Measurements from ENCODE around the gene C2orf81. TPM values are rescaled to one million over a fixed set of nuclear protein-coding genes. Genes with fewer than 3 reads are reported as not detected.
A peak's percentile ranks its signal among the peaks of the same experiment; 100 is the strongest.

The C2orf81 gene
- total and polyA plus RNA-seq, 2 of the 4 experiments (the other 2 are of a cell fraction) = 0.18 to 0.74 TPM

- Histone ChIP-seq H3K79me1 (ENCODE audit: low read depth in 1 of 2, low read length in 2 of 2) (peaks cover 25 to 58% of the 10 kb centered on the region in 2 experiments), H4K8ac (ENCODE audit: low read depth in 2 of 2, low read length in 2 of 2) (no peak overlapping the region), H2BK15ac (ENCODE audit: low read depth, low read length) (no peak overlapping the region), H3K27ac (ENCODE audit: insufficient read depth, low read length) (no peak overlapping the region), H2BK20ac (ENCODE audit: low read depth, low read length) (no peak overlapping the region), H2AFZ (replicated peaks; ENCODE audit: low read length, poor library complexity) (no peak overlapping the region), H4K5ac (ENCODE audit: low read depth, low read length) (no peak overlapping the region), H2AK9ac (replicated peaks; ENCODE audit: low read depth, low read length, poor library complexity) (no peak overlapping the region), H3K18ac (ENCODE audit: low read depth, low read length) (no peak overlapping the region), H3K4me2 (ENCODE audit: low read depth, low read length) (peak overlapping the region; percentile 87), H3K4me3 (ENCODE audit: insufficient read depth, low read depth, low read length) (peak overlapping the region; percentile 23; the same call in 1 of the 2 replicates), H3K23ac (ENCODE audit: low read depth, low read length) (0 out of 2 replicates have a peak overlapping the region, but pooled peaks have one; percentile 1), H4K91ac (ENCODE audit: insufficient read depth, low read depth, low read length) (no peak overlapping the region), H3K9me1 (ENCODE audit: insufficient read depth, low read length) (peaks cover 25% of the 10 kb centered on the region), H3K4me1 (ENCODE audit: control insufficient read depth, insufficient read depth, low read length) (peaks cover 9% of the 10 kb centered on the region), H4K20me1 (ENCODE audit: insufficient read depth, low read length) (peaks cover 31% of the 10 kb centered on the region), H3K56ac (ENCODE audit: extremely low read depth, insufficient read depth, low read length) (no peak overlapping the region), H3K9ac (ENCODE audit: low read depth, low read length) (no peak overlapping the region), H3K36me3 (ENCODE audit: control insufficient read depth, insufficient read depth, low read length) (peaks cover under 1% of the 10 kb centered on the region; the same call in 1 of the 2 replicates), H2AK5ac (ENCODE audit: low read depth, low read length) (no peak overlapping the region), H3K14ac (replicated peaks; ENCODE audit: low read depth, low read length) (no peak overlapping the region), H3K27me3 (ENCODE audit: control insufficient read depth, insufficient read depth, low read length) (peaks cover 3% of the 10 kb centered on the region; the same call in 1 of the 2 replicates), H2BK5ac (ENCODE audit: low read depth, low read length, poor library complexity, severe bottlenecking) (no peak overlapping the region), H3K9me3 (ENCODE audit: control insufficient read depth, insufficient read depth, low read length) (no peaks in the 10 kb centered on the region), H3K4ac (ENCODE audit: low read depth, low read length) (no peak overlapping the region), H2BK120ac (ENCODE audit: low read depth, low read length) (no peak overlapping the region)
- dilution Hi-C loops (cut with HindIII; ENCODE audit: low sequenced_read_pairs, unreplicated experiment) = no loop called here
- DNase-seq = no peak
- 20% methylated on average over 4 of the region's 5 CpGs; no CpG with 5 or more reads in 1 of the 2 experiments for WGBS, 2 experiments (ENCODE audit: extremely low coverage in 2 of 2, insufficient read length in 1 of 2)
- POLR2A ChIA-PET (ENCODE audit: unreplicated experiment) = no interaction called here
- TF ChIP-seq ELK1 (IDR thresholded peaks at IDR 0.05; ENCODE audit: borderline replicate concordance, low read depth, low read length) (no peak), MXI1 (IDR thresholded peaks at IDR 0.05; ENCODE audit: borderline replicate concordance, low read depth, low read length) (no peak), MAFK (IDR thresholded peaks at IDR 0.05; ENCODE audit: low read depth, low read length) (no peak), FOS (IDR thresholded peaks at IDR 0.05; ENCODE audit: low read depth, low read length) (no peak), USF2 (IDR thresholded peaks at IDR 0.05; ENCODE audit: low read depth, low read length) (no peak), BHLHE40 (IDR thresholded peaks at IDR 0.05; ENCODE audit: low read depth, low read length) (no peak), NFE2L2 (IDR thresholded peaks at IDR 0.05; ENCODE audit: low read depth, low read length) (no peak), CTCF (conservative IDR thresholded peaks at IDR 0.05; ENCODE audit: low read depth, low read length) (no peak), MAZ (IDR thresholded peaks at IDR 0.05; ENCODE audit: borderline replicate concordance, low read depth, low read length) (no peak), RCOR1 (IDR thresholded peaks at IDR 0.05; ENCODE audit: insufficient replicate concordance, low read length) (no peak)
- ATAC-seq (ENCODE audit: low read depth) = no peak
- CTCF ChIA-PET = interaction anchor here (0.9 to 1.5 kb wide), 5 partner anchors 9 to 141 kb away, joined by 3 to 7 read pairs (median 6); partner anchors contain the start of gene DCTN1
- BruUV-seq (replicated peaks) = no TSS peak
- intact Hi-C loops (cut with micrococcal nuclease) = loop anchor here (5.0 to 10.0 kb wide), 2 partner anchors 58 to 466 kb away; partner anchors contain the start of gene DGUOK
- in situ Hi-C loops (cut with MboI; ENCODE audit: low sequenced_read_pairs) = no loop called here
Observed at GRCh38 chr2:74390606-74391005, 30.8 kb downstream of the C2orf81 start.

Data from IMR-90 (cell line).